Vagina (tissue), 2 donors: ENCODE results near the gene ITGA4.

Experiments used
- CTCF ChIP-seq, 3 experiments: fragments of 450-650 bp in 2 of 3; fragments of 200-600 bp in 1 of 3; sonication (generic) in 1 of 3; IDR thresholded peaks; one replicate each; pipeline ENCODE4 v1.5.1; 2017 to 2019; ENCODE audit warnings: antibody characterized with exemption in 3 of 3, mild to moderate bottlenecking in 2 of 3, moderate library complexity in 2 of 3
- POLR2A ChIP-seq, 2 donors: fragments of 450-650 bp; IDR thresholded peaks; one replicate each; pipeline ENCODE4 v1.6.1; 2017; ENCODE audit warnings: antibody characterized with exemption in 2 of 2, mild to moderate bottlenecking in 2 of 2, moderate library complexity in 2 of 2

- no peak for TF ChIP-seq CTCF (IDR thresholded peaks at IDR 0.05)
- no peak for TF ChIP-seq POLR2A (IDR thresholded peaks at IDR 0.05)
Observed at GRCh38 chr2:181459621-181460021, 2.4 kb downstream of the ITGA4 start.
